IMR-90 (cell line): ENCODE results near the gene CEP170. TPM values are rescaled to one million over a fixed set of nuclear protein-coding genes. Genes with fewer than 3 reads are reported as not detected.

ENCODE experiments used
- ATAC-seq: fragments of 200-7000 bp; cut with Tn5 transposase; 2 replicates; pipeline ENCODE4 v1.9.1; 2020; ENCODE audit warnings: low read depth, mild to moderate bottlenecking, moderate library complexity
- BruUV-seq: library from RNA; stranded (reverse); fragments of 400-500 nt; replicated peaks from 2 replicates; lab custom pipeline; 2021; lab: Mats Ljungman, UMichigan
- CTCF ChIA-PET: fragments of 300-600 bp; formaldehyde crosslinking; extraction: SDS; loops from one replicate; lab custom pipeline; 2021; ENCODE audit warnings: antibody characterized with exemption; lab: Yijun Ruan, JAX
- POLR2A ChIA-PET: fragments of 300-600 bp; sonication (Branson Sonifier 250); formaldehyde crosslinking; loops from one replicate; lab custom pipeline; 2022; ENCODE audit warnings: antibody characterized with exemption; ENCODE audit not compliant: unreplicated experiment; lab: Charles Lee
- DNase-seq: peaks from one replicate; pipeline ENCODE4 v3.0.0; 2013
- H2AFZ ChIP-seq: replicated peaks from 2 replicates; pipeline ENCODE3; 2013; ENCODE audit warnings: low read length, mild to moderate bottlenecking; ENCODE audit not compliant: poor library complexity
- H2AK5ac ChIP-seq: 2 replicates; pipeline ENCODE4 v1.6.1; 2013; ENCODE audit warnings: low read depth, low read length, inconsistent platforms
- H2AK9ac ChIP-seq: replicated peaks from 2 replicates; pipeline ENCODE3; 2013; ENCODE audit warnings: mild to moderate bottlenecking, low read depth, low read length, moderate library complexity; ENCODE audit not compliant: poor library complexity
- H2BK120ac ChIP-seq: 2 replicates; pipeline ENCODE4 v1.6.1; 2013; ENCODE audit warnings: low read depth, low read length, inconsistent platforms
- H2BK15ac ChIP-seq: 3 replicates; pipeline ENCODE4 v1.6.1; 2013; ENCODE audit warnings: low read depth, low read length, inconsistent platforms
- H2BK20ac ChIP-seq: 2 replicates; pipeline ENCODE4 v1.6.1; 2013; ENCODE audit warnings: low read depth, mild to moderate bottlenecking, inconsistent platforms, low read length, moderate library complexity
- H2BK5ac ChIP-seq: 2 replicates; pipeline ENCODE4 v1.6.1; 2013; ENCODE audit warnings: mild to moderate bottlenecking, low read depth, low read length, inconsistent platforms; ENCODE audit not compliant: poor library complexity, severe bottlenecking
- H3K14ac ChIP-seq: replicated peaks from 2 replicates; pipeline ENCODE4 v1.6.1; 2013; ENCODE audit warnings: low read depth, low read length, inconsistent platforms
- H3K18ac ChIP-seq: 2 replicates; pipeline ENCODE4 v1.6.1; 2013; ENCODE audit warnings: low read depth, low read length, control low read depth
- H3K23ac ChIP-seq: 2 replicates; pipeline ENCODE4 v1.6.1; 2013; ENCODE audit warnings: low read depth, low read length, inconsistent platforms
- H3K27ac ChIP-seq: 2 replicates; pipeline ENCODE4 v1.5.1; 2013; ENCODE audit warnings: mild to moderate bottlenecking, control low read depth, low read length; ENCODE audit not compliant: insufficient read depth
- H3K27me3 ChIP-seq: 2 replicates; pipeline ENCODE4 v1.6.1; 2013; ENCODE audit warnings: low read length; ENCODE audit not compliant: control insufficient read depth, insufficient read depth
- H3K36me3 ChIP-seq: 2 replicates; pipeline ENCODE4 v1.6.1; 2013; ENCODE audit warnings: low read length, mixed read lengths; ENCODE audit not compliant: control insufficient read depth, insufficient read depth
- H3K4ac ChIP-seq: 2 replicates; pipeline ENCODE4 v1.6.1; 2013; ENCODE audit warnings: low read depth, low read length, inconsistent platforms
- H3K4me1 ChIP-seq: 2 replicates; pipeline ENCODE4 v1.6.1; 2013; ENCODE audit warnings: low read length, mixed read lengths; ENCODE audit not compliant: control insufficient read depth, insufficient read depth
- H3K4me2 ChIP-seq: 2 replicates; pipeline ENCODE4 v1.6.1; 2013; ENCODE audit warnings: low read depth, mild to moderate bottlenecking, control low read depth, low read length, moderate library complexity
- H3K4me3 ChIP-seq: 2 replicates; pipeline ENCODE4 v1.5.1; 2013; ENCODE audit warnings: low read depth, mild to moderate bottlenecking, control low read depth, low read length, moderate library complexity; ENCODE audit not compliant: insufficient read depth
- H3K56ac ChIP-seq: 2 replicates; pipeline ENCODE4 v1.6.1; 2013; ENCODE audit warnings: low read length, inconsistent platforms; ENCODE audit not compliant: insufficient read depth; ENCODE audit errors: extremely low read depth
- H3K79me1 ChIP-seq, 2 experiments: 2 replicates each; pipeline ENCODE4 v1.6.1; 2013; ENCODE audit warnings: low read length in 2 of 2, inconsistent platforms in 1 of 2, low read depth in 1 of 2
- H3K9ac ChIP-seq: 2 replicates; pipeline ENCODE4 v1.6.1; 2013; ENCODE audit warnings: low read depth, low read length, control low read depth
- H3K9me1 ChIP-seq: 2 replicates; pipeline ENCODE4 v1.6.1; 2013; ENCODE audit warnings: low read length, inconsistent platforms; ENCODE audit not compliant: insufficient read depth
- H3K9me3 ChIP-seq: 2 replicates; pipeline ENCODE4 v1.6.1; 2013; ENCODE audit warnings: low read length; ENCODE audit not compliant: control insufficient read depth, insufficient read depth
- H4K20me1 ChIP-seq: 2 replicates; pipeline ENCODE4 v1.6.1; 2013; ENCODE audit warnings: low read length, inconsistent platforms; ENCODE audit not compliant: insufficient read depth
- H4K5ac ChIP-seq: 2 replicates; pipeline ENCODE4 v1.6.1; 2013; ENCODE audit warnings: mild to moderate bottlenecking, low read depth, low read length, control low read depth
- H4K8ac ChIP-seq, 2 experiments: 2 replicates each; pipeline ENCODE4 v1.6.1; 2013; ENCODE audit warnings: low read depth in 2 of 2, low read length in 2 of 2, control low read depth in 1 of 2, inconsistent platforms in 1 of 2
- H4K91ac ChIP-seq: 2 replicates; pipeline ENCODE4 v1.6.1; 2013; ENCODE audit warnings: low read depth, low read length, inconsistent platforms; ENCODE audit not compliant: insufficient read depth
- CEBPB ChIP-seq: IDR thresholded peaks from 2 replicates; pipeline ENCODE4 v1.6.1; 2012; ENCODE audit warnings: low read depth, low read length, improper control_type of control experiment
- MAFK ChIP-seq: IDR thresholded peaks from 2 replicates; pipeline ENCODE4 v1.6.1; 2012; ENCODE audit warnings: low read depth, low read length, improper control_type of control experiment
- POLR2A ChIP-seq: IDR thresholded peaks from 2 replicates; pipeline ENCODE4 v1.6.1; 2012; ENCODE audit warnings: mild to moderate bottlenecking, low read depth, low read length
- WGBS, 2 experiments: methylation state at CpG; one replicate each; pipeline versions ENCODE4 v1.1.5 to v1.1.7; 2013; ENCODE audit warnings: missing lambda C conversion rate in 2 of 2; ENCODE audit not compliant: insufficient read length in 1 of 2; ENCODE audit errors: extremely low coverage in 2 of 2; 5-methylcytosine and 5-hydroxymethylcytosine counted together
- dilution Hi-C: fragments of 300-500 bp; cut with HindIII; formaldehyde crosslinking; loops from one replicate; pipeline ENCODE4 v1.14.3; 2018; ENCODE audit warnings: low sequenced_read_pairs; ENCODE audit not compliant: unreplicated experiment
- in situ Hi-C: fragments of 300-500 bp; cut with MboI; formaldehyde crosslinking; loops from 3 replicates; pipeline ENCODE4 v1.14.3; 2019; ENCODE audit warnings: low sequenced_read_pairs, inconsistent platforms, mixed read lengths
- intact Hi-C: fragments of 100-400 bp; cut with micrococcal nuclease; formaldehyde crosslinking; loops from 2 replicates; pipeline ENCODE4 v1.10.0; 2022
- polyA plus RNA-seq, 3 experiments: library from polyadenylated mRNA; depleted of rRNA; stranded (reverse); fragments of >200 nt; gene quantifications; 2 replicates each; pipeline ENCODE4 v1.2.3, GENCODE V29; 2012; ENCODE audit warnings: low replicate concordance in 1 of 3
- total RNA-seq: library from RNA; depleted of rRNA; stranded (reverse); fragments of >200 nt; gene quantifications from 2 replicates; pipeline ENCODE4 v1.2.3, GENCODE V29; 2012

Gene CEP170
- total and polyA plus RNA-seq, 2 of the 4 experiments (the other 2 are of a cell fraction) = 65.8 to 151 TPM

GRCh38 chr1:243229526-243229925, 25.6 kb downstream of the CEP170 start:
- ChIA-PET CTCF (no interaction called here), POLR2A (no interaction called here)
- DNase-seq = no peak
- Histone ChIP-seq H4K5ac (no peak overlapping the region), H3K14ac (no peak overlapping the region), H3K27ac (no peak overlapping the region), H4K8ac (no peak overlapping the region), H4K20me1 (peaks cover 40% of the 10 kb centered on the region), H3K4me3 (no peak overlapping the region), H2AFZ (no peak overlapping the region), H3K4me2 (no peak overlapping the region), H2AK9ac (no peak overlapping the region), H3K79me1 (peaks cover 4 to 32% of the 10 kb centered on the region in 2 experiments; a peak in 3 of 4 replicates), H3K23ac (no peak overlapping the region), H3K56ac (no peak overlapping the region), H2AK5ac (no peak overlapping the region), H2BK20ac (no peak overlapping the region), H3K36me3 (peaks cover 6% of the 10 kb centered on the region), H3K4ac (no peak overlapping the region), H2BK15ac (no peak overlapping the region), H3K27me3 (no peaks in the 10 kb centered on the region), H3K4me1 (0 out of 2 replicates have a peak, but pooled peaks cover 2% of the 10 kb centered on the region), H2BK120ac (no peak overlapping the region), H3K9ac (no peak overlapping the region), H2BK5ac (no peak overlapping the region), H3K9me1 (no peaks in the 10 kb centered on the region), H4K91ac (no peak overlapping the region), H3K18ac (no peak overlapping the region), H3K9me3 (peaks cover 17% of the 10 kb centered on the region)
- no peak for ATAC-seq
- TF ChIP-seq MAFK (no peak), POLR2A (no peak), CEBPB (no peak)
- in situ Hi-C loops = no loop called here
- dilution Hi-C loops = no loop called here
- no TSS peak for BruUV-seq
- intact Hi-C loops = no loop called here
- no CpG with 5 or more reads among the region's 1 CpG for WGBS, 2 experiments
